Left kidney (tissue), 2 donors: ENCODE results near the gene TIMM13. TPM values are rescaled to one million over a fixed set of nuclear protein-coding genes. Genes with fewer than 3 reads are reported as not detected.
"Not testable (repeated sequence)": the region's sequence is repeated elsewhere in the genome, so short reads cannot be mapped to it uniquely, and the experiment has no call there.

Source experiments
- DNase-seq: peaks from one replicate; pipeline ENCODE4 v3.0.0-alpha.2; 2013
- polyA plus RNA-seq: library from polyadenylated mRNA; unstranded; fragments of 120-200 nt; gene quantifications from one replicate; pipeline ENCODE4 v1.2.1, GENCODE V29; 2013; ENCODE audit not compliant: insufficient read length

The TIMM13 gene
- polyA plus RNA-seq, 1 donor = 50.6 TPM

GRCh38 chr19:2416321-2417097 is 10.9 kb downstream of the TIMM13 start:
- DNase-seq = no peak

GRCh38 chr19:2415973-2416319 is 11.4 kb downstream of the TIMM13 start:
- DNase-seq = no peak

- no peak for DNase-seq
Measured at GRCh38 chr19:2415281-2415972, 12.0 kb downstream of the TIMM13 start.

- no peak for DNase-seq
Measured at GRCh38 chr19:2413629-2414028, 13.8 kb downstream of the TIMM13 start.

GRCh38 chr19:2413159-2413558 is 14.2 kb downstream of the TIMM13 start:
- no peak for DNase-seq

GRCh38 chr19:2412449-2412848 is 14.9 kb downstream of the TIMM13 start:
- DNase-seq = no peak

GRCh38 chr19:2411709-2412108 is 15.7 kb downstream of the TIMM13 start:
- no peak for DNase-seq

- no peak for DNase-seq
Measured at GRCh38 chr19:2410023-2410422, 17.4 kb downstream of the TIMM13 start.

GRCh38 chr19:2409352-2409912 is 18.0 kb downstream of the TIMM13 start:
- no peak for DNase-seq

GRCh38 chr19:2408247-2408646 is 19.1 kb downstream of the TIMM13 start:
- DNase-seq = no peak

- no peak for DNase-seq
Measured at GRCh38 chr19:2399582-2399981, 27.8 kb downstream of the TIMM13 start.

- DNase-seq = no peak
Measured at GRCh38 chr19:2398735-2399305, 28.6 kb downstream of the TIMM13 start.

- DNase-seq = not testable (repeated sequence)
Measured at GRCh38 chr19:2397173-2397572, 30.2 kb downstream of the TIMM13 start.

GRCh38 chr19:2395293-2395829 is 32.0 kb downstream of the TIMM13 start:
- DNase-seq = not testable (repeated sequence)

GRCh38 chr19:2394442-2395292 is 32.7 kb downstream of the TIMM13 start:
- no peak for DNase-seq

- no peak for DNase-seq
Measured at GRCh38 chr19:2394054-2394441, 33.3 kb downstream of the TIMM13 start.

- DNase-seq = not testable (repeated sequence)
Measured at GRCh38 chr19:2392899-2393298, 34.5 kb downstream of the TIMM13 start.

GRCh38 chr19:2392366-2392765 is 35.0 kb downstream of the TIMM13 start:
- no peak for DNase-seq

GRCh38 chr19:2391118-2391725 is 36.2 kb downstream of the TIMM13 start:
- DNase-seq = no peak

- DNase-seq = no peak
Measured at GRCh38 chr19:2389594-2389993, 37.8 kb downstream of the TIMM13 start.
